HFFc6 (cell line): ENCODE measurements around the gene CRKL. TPM values are rescaled to one million over a fixed set of nuclear protein-coding genes. Genes with fewer than 3 reads are reported as not detected.
"Not testable (repeated sequence)": the region's sequence is repeated elsewhere in the genome, so short reads cannot be mapped to it uniquely, and the experiment has no call there.

Source experiments
- DNase-seq: peaks from one replicate; pipeline ENCODE4 v3.0.0-alpha.2; 2018
- H3K27ac Mint-ChIP-seq: 2 replicates; pipeline ENCODE4 v1.8.0; 2020; ENCODE audit warnings: mild to moderate bottlenecking, mixed read lengths
- H3K27me3 Mint-ChIP-seq: 2 replicates; pipeline ENCODE4 v1.8.0; 2021; ENCODE audit warnings: mild to moderate bottlenecking, moderate library complexity, mixed read lengths; ENCODE audit not compliant: insufficient read depth
- H3K36me3 Mint-ChIP-seq: 2 replicates; pipeline ENCODE4 v1.8.0; 2021; ENCODE audit warnings: low read depth, mixed read lengths
- H3K4me1 Mint-ChIP-seq: 2 replicates; pipeline ENCODE4 v1.8.0; 2020; ENCODE audit warnings: low read depth, mixed read lengths
- H3K4me3 Mint-ChIP-seq: 2 replicates; pipeline ENCODE4 v1.8.0; 2020; ENCODE audit warnings: mild to moderate bottlenecking, moderate library complexity, mixed read lengths
- H3K9me3 Mint-ChIP-seq: 2 replicates; pipeline ENCODE4 v1.8.0; 2020; ENCODE audit warnings: mild to moderate bottlenecking, mixed read lengths
- total RNA-seq, 6 experiments: library from RNA; stranded (reverse); fragmentation: NEBNext Ultra II Directional; extraction: Animal tissue kit (Norgen Biotek cat#: 25700); gene quantifications; 2 replicates in 1 of 6; 3 replicates in 5 of 6; pipeline ENCODE4 v1.2.3, GENCODE V29; 2021
- TF ChIP-seq, protein P1 (sequence below): fragments of 200-600 bp; sonication (generic); IDR thresholded peaks from 2 replicates; pipeline ENCODE4 v1.5.0; 2021; ENCODE audit warnings: antibody characterized with exemption, mild to moderate bottlenecking

CRKL gene
- total RNA-seq, 6 experiments from 2014 or later = 44.0 to 51.5 (median 47.6) TPM

DNA sequence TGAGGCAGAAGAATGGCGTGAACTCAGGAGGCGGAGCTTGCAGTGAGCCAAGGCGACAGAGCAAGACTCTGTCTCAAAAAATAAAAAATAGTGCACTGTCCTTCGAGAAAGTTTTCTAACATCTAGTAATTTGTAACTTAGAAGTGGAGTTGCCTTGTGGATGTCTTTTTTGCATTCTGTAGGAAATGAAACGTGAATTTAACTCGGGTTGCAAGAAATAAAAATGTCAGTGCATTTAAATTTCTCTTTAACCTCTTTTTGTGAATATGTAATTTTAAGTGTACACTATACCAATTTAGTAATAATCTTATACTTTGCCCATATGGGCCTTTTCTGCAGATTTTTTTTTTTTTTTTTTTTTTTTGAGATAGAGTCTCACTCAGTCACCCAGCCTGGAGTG, 26.2 kb upstream of the CRKL start:
- Mint-ChIP-seq H3K4me3 (no peak overlapping the region), H3K4me1 (peaks cover 11% of the 10 kb centered on the region), H3K27me3 (peaks cover 2% of the 10 kb centered on the region; the same call in 1 of the 2 replicates), H3K9me3 (no peaks in the 10 kb centered on the region), H3K27ac (no peak overlapping the region), H3K36me3 (peaks cover 16% of the 10 kb centered on the region)
- DNase-seq = no peak
- TF ChIP-seq, protein P1, sequence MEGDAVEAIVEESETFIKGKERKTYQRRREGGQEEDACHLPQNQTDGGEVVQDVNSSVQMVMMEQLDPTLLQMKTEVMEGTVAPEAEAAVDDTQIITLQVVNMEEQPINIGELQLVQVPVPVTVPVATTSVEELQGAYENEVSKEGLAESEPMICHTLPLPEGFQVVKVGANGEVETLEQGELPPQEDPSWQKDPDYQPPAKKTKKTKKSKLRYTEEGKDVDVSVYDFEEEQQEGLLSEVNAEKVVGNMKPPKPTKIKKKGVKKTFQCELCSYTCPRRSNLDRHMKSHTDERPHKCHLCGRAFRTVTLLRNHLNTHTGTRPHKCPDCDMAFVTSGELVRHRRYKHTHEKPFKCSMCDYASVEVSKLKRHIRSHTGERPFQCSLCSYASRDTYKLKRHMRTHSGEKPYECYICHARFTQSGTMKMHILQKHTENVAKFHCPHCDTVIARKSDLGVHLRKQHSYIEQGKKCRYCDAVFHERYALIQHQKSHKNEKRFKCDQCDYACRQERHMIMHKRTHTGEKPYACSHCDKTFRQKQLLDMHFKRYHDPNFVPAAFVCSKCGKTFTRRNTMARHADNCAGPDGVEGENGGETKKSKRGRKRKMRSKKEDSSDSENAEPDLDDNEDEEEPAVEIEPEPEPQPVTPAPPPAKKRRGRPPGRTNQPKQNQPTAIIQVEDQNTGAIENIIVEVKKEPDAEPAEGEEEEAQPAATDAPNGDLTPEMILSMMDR = no peak

DNA sequence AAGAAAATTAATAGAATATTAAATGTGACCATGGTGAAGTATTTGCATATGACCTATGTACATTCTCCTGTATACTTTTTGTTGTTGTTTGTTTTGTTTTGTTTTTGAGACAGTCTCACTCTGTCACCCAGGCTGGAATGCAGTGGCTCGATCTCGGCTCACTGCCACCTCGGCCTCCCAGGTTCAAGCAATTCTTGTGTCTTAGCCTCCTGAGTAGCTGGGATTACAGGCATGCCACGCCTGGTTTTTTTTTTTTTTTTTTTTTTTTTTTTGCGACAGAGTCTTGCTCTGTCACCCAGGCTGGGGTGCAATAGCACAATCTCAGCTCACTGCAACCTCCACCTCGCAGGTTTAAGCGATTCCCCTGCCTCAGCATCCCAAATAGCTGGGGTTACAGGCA, 19.5 kb upstream of the CRKL start:
- not testable (repeated sequence) for H3K4me3 Mint-ChIP-seq, DNase-seq, H3K27ac Mint-ChIP-seq, H3K4me1 Mint-ChIP-seq, H3K27me3 Mint-ChIP-seq, H3K36me3 Mint-ChIP-seq, H3K9me3 Mint-ChIP-seq

DNA sequence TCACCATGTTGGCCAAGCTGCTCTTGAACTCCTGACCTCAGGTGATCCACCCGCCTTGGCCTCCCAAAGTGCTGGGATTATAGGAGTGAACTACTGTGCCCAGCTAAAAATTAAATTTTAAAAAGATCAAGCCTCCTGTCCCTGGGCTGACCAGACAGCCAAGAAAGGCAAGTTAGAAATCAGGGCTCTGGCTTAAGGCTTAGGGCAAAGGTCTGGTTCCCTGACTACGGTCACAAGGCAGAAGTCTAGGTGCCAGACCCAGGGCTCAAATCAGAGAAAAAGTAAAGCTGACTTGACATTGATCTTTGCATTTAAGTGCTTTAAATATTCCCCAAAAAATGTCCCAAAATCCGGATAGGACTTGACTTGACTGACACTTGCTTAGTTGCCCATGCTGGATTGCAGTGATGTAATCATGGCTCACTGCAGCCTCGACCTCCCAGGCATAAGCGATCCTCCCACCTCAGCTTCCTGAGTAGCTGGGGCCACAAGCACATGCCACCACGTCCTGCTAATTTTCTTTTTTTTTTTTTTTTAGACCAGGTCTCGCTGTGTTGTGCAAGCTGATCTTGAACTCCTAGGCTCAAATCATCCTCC, 17.3 kb upstream of the CRKL start:
- H3K36me3 Mint-ChIP-seq = no peaks in the 10 kb centered on the region
- peaks cover 10% of the 10 kb centered on the region for H3K4me1 Mint-ChIP-seq
- no peaks in the 10 kb centered on the region for H3K9me3 Mint-ChIP-seq

DNA sequence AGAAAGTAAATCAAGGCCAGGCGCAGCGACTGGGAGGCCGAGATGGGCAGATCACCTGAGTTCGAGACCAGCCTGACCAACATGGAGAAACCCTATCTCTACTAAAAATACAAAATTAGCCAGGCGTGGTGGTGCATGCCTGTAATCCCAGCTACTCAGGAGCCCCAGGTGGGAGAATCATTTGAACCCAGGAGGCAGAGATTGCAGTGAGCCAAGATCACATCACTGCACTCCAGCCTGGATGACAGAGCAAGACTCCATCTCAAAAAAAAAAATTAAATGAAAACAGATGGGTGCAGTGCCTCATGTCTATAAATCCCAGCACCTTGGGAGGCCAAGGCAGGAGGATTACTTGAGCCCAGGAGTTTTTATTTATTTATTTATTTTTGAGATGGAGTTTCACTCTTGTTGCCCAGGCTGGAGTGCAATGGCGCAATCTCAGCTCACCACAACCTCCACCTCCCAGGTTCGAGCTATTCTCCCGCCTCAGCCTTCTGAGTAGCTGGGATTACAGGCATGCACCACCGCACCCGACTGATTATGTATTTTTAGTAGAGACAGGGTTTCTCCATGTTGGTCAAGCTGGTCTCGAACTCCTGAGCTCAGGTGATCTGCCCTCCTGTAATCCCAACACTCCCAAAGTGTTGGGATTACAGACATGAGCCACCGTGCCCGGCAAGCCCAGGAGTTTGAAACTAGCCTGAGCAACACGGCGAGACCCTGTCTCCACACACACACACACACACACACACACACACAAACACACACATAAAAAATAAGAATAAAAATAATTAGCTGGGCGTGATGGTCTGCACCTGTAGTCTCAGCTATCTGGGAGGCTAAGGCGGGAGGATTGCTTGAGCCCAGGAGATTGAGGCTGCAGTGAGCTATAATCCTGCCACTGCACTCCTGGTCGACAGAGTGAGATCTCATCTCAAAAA, 15.8 kb upstream of the CRKL start:
- peaks cover 24% of the 10 kb centered on the region for H3K4me1 Mint-ChIP-seq
- DNase-seq, H3K27ac Mint-ChIP-seq, H3K36me3 Mint-ChIP-seq, H3K9me3 Mint-ChIP-seq, H3K4me3 Mint-ChIP-seq, H3K27me3 Mint-ChIP-seq: not testable (repeated sequence)

More for the DNA sequence above, 17.3 kb upstream of the CRKL start:
- TF ChIP-seq, protein P1 = no peak
- DNase-seq = no peak
- Mint-ChIP-seq H3K4me3 (no peak overlapping the region), H3K27ac (no peak overlapping the region), H3K27me3 (no peaks in the 10 kb centered on the region)

DNA sequence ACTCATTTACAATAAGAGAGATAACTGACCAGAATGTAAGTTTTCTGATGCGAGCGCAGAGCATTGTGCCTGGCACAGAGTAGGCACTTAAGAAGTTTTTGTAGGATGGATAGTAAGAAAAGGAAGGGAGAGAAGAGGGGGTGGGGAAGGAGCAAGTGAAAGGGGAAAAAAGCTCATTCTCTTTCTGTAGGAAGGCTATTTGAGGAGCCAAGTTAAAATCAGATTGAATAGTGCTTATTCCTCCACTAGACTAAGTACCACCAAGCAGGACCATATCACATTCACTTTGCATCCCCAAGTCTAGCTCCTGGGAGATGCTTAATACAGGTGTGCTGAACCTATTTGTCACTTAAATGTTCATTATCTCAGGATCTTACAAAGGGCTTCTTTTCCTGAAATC, 14.1 kb upstream of the CRKL start:
- Mint-ChIP-seq H3K4me1 (peaks cover 26% of the 10 kb centered on the region), H3K27me3 (no peaks in the 10 kb centered on the region; the same call in 1 of the 2 replicates), H3K36me3 (no peaks in the 10 kb centered on the region), H3K27ac (no peak overlapping the region), H3K4me3 (no peak overlapping the region), H3K9me3 (no peaks in the 10 kb centered on the region)
- TF ChIP-seq, protein P1 = no peak
- no peak for DNase-seq

DNA sequence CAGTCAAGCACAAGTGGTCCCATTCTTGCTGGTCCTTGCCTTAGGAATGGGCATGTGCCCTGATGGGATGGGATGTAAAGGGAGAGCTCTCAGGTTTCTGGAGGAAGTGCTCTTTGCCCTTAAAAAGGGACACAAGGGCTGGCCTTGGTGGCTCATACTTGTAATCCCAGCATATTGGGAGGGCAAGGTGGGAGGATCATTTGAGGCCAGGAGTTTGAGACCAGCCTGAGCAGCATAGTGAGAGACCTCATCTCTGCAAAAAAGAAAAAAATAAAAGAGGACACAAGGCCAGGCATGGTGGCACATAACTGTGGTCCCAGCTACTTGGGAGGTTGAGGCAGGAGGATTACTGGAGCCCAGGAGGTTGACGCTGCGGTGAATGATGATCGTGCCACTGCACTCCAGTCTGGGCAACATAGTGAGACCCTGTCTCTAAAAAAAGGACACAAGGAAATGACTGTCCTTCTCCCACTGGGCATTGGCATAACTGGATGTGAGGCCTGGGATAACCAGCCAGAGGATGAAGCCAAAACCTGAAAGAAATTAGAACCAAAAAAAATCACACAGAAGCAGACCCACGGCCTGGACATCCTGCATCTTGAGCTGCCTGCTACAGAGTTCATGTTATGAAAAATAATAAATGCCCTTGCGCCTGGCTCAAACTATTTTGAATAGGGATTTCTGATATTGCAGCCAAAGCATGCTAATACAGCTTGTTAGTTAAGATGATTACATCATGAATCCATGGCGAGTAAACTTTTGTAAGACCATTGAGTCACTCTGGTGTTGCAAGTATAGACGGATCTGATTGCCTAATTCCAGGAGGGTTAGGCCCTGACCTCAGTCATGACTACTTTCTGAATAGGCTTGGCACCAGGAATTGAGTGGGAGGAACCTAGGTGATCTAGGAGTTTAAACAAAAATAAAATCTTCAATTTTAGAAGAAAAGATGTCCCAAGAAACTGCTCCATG, 12.9 kb upstream of the CRKL start:
- Mint-ChIP-seq H3K27ac (peak overlapping the region; percentile 89), H3K27me3 (no peaks in the 10 kb centered on the region; the same call in 1 of the 2 replicates), H3K36me3 (no peaks in the 10 kb centered on the region), H3K9me3 (no peaks in the 10 kb centered on the region), H3K4me3 (peak overlapping the region; percentile 47), H3K4me1 (peaks cover 26% of the 10 kb centered on the region)
- peak; percentile 95 for DNase-seq
- TF ChIP-seq, protein P1 = no peak
